GM18909 (cell line): ENCODE results near the gene CSTB.

Source experiments
- ATAC-seq: cut with Tn5 transposase; IDR thresholded peaks from one replicate; pipeline ENCODE4 v1.9.1; 2021; ENCODE audit warnings: mild to moderate bottlenecking; ENCODE audit not compliant: unreplicated experiment, poor library complexity

Gene CSTB

DNA sequence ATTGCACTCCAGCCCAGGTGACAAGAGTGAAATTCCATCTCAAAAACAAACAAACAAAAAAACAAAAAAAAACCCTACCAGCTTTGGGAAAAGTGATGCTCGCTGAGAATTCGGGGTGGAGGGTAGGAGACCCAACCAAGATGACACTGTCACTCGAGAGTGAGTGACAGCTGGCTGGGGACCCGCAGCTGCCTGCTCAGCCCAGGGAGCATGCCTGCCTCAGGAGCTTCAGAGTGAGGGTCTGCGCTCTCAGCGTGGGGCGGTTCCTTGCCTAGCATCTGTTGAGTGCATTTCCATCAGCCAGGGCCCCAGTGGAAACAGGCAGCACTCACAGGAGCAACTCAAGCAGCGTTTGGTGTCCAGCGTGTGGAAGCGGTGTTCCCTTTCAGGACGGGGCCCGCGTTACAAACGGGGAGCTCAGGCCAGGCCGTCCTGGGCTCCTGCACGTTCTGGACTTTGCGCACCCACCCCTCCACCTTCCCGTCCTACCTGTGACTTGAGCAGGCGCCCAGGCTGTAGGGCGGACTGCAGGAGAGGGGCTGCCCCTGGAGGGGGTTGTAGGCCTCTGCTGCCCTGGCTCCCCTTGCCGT is 5.9 kb downstream of the CSTB start:
- no peak for ATAC-seq

DNA sequence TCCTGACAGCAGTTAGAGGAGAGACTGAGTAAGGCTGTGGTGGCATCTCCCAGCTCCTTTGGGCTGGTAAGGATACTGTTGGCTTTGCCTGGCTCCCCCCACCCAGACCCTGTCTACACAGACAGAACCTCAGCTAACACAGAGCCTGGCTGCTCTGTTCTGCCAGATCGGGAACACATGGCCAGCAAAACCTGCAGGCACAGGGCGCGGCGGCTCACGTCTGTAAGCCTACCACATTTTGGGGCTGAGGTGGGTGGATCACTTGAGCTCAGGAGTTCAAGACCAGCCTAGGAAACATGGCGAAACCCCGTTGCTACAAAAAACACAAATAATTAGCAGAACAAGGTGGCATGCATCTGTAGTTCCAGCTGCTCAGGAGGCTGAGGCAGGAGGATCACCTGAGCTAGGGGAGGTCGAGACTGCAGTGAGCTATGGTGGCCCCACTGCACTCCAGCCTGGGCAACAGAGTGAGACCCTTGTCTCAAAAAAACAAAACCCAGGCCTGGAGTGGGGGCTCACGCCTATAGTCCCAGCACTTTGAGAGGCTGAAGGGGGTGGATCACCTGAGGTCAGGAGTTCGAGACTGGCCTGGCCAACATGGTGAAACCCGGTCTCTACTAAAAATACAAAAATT is 6.7 kb downstream of the CSTB start:
- ATAC-seq, result no peak

DNA sequence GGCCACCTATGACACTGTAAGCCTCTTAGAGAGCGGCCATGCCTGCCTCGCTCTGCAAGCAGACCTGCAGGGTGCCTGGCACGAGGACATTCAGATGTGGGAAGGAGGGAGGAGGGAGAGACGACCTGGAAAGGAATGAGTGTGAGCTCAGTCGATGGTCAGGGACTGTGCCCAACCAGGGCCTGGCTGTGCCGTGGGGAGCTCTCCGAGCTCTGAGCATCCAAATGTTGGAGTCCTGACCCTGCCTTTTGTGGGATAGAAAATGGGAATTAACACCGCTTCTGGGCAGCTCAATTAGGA is 7.3 kb downstream of the CSTB start:
- no peak for ATAC-seq

DNA sequence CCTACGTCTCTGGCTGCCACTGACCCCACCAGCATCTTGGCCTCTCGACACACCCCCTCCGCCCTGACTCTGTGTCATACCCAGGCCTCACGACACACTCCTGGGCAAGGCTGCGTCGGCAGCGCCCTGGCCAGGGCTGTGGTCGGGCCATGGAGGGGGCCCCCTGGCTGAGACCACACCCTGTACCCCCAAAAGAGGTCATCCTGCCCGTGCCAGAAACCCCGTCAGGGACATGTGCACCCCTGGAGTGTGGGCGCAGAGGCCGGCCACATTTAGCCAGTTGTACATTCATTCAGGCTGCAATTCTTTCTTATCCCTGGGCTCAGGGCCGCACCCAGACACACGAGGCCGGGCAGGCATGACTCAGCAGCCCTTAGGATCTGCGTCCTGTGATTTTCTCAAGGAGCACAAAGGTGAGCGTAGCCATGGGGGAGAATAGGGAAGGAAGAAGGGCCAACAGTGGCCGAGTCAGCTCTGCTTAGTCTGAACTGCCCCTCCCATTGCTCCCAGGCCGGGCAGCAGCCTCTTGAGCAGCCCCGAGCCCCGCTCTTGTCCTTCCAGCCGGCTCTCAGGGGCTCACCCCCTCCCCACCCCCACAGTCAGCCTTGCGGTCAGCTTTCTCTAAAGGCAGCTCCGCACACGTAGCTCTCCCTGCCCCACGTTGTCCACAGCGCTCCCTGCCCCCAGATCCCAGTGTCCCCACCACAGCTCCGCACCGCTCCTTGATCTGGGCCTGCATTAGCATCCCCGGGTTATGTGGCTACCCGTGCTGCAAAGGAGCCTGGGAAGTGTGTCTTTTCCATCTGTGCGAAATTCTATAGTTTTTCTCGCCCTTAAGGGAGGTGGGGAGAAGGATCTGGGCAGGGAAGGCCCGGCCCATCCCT is 7.9 kb downstream of the CSTB start:
- no peak for ATAC-seq

DNA sequence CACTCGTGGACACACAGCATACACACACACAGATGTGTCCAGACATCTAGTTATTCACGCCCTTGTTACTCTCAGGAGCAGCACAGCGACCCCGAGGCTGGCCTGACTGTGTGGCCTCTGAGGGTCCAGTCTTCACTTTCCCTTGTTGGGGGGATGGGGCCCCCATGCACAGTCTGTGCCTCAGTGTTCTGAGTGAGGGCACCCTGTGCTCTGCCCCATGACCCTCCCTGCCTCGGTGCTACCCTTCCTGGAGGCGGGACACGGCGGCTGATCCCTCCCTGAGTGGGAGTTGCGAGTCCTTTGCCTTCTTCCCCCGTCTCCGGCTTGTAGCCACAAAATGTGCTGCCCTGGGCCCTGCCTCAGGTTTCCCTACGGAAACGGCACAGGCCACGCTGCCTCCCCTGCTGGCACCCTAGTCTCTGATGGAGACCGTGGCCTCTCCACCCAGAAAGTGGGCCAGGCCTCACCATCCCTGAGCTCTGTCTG is 8.6 kb downstream of the CSTB start:
- ATAC-seq, result no peak

DNA sequence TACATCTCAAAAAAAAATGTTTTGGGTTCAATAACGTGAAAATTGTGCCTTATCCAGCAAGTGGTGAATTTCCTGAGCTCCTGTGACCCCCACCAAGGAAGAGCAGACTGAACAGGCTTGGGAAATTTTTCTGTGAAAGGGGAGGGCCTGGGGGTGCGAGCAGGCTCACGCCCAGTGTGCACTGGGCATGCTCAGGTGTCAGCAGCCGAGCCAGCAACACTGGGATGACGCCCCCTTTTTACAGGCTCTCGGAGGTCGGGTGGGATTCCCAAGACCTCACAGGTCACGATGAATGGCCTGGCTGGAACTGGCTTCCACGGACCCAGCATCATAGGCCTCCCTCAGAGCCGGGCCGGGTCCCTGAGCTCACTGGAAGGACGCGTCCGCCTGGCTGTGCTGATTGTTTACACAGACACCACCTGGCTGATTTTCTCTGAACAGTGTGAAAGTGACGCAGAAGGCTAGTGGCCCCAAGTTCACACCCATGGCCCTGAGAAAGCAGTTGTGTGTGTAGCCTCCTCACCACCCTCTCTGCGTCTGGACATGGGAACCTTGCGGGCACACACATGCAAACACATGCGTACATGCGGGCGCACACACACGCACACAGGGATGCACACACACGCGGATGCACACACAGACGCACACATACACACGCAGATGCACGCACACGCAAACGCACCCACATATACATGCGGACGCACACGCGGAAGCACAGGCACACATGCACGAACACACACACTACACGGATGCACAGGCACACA is 9.2 kb downstream of the CSTB start:
- no peak for ATAC-seq

DNA sequence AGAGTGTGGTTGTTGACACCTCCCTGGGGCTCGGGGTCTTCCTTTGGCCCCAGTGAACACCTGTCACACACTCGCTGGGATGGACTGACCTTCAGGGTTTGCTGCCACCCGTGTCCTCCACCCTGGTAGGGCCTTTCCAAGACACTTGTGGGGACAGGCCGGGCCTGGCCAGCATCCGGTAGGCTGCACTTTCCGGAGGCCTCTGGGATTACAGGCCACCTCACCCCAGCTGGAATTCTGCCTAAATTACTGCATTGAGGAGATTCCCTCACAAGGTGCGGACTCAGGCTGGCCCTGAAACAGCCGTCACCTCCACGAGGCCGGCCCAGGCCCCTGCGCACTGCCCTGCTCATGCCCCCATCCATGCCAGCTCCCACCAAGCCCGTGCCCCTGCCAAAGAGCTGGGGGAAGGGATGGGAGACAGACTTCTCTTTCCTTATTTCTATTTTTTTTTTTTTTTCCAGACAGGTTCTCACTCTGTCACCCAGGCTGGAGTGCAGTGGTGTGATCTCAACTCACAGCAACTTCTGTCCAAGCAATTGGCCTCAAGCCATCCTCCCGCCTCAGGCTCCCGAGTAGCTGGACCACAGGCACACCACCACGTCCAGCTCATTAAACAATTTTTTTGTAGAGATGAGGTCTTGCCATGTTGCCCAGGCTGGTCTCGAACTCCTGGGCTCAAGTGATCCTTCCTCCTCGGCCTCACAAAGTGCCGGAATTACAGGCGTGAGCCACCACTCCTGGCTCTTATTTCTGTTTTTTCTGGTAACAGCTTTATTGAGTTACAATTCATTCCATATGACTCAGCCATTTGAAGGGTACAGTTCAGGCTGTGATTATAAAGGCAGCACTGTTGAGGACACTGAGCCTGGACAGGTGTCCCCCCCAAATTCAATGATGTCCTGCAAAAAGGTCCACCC is 11.3 kb downstream of the CSTB start:
- ATAC-seq, result no peak

DNA sequence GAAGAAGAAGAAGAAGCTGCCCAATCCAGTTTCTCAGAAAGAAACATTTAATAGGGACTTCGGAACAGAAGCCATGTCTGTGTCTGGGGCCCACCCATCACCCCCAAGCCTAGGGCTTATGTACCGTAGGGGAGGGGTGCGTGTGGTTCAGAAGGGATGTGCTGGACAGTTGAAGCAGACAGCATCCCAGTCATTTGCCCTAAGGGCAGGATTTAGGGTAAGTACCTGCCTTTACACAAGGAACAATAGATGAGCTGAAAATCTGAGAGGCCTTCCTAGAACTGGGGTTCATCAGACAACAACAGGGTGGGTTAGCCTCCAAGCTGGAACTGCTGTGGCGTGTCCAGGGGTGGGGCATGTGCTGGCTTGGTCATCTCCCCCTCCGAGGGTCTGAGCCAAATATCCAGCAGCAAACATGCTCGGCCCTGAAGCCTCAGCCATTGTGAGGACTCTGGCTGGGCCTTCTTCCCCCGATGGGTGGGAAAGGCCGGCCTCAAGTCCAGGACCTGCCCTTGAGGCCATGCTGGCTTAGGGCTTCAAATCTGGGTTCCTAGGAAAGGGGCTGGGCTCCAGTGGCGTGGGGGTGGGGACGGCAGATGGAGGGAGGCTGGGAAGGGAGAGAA is 12.1 kb downstream of the CSTB start:
- no peak for ATAC-seq

DNA sequence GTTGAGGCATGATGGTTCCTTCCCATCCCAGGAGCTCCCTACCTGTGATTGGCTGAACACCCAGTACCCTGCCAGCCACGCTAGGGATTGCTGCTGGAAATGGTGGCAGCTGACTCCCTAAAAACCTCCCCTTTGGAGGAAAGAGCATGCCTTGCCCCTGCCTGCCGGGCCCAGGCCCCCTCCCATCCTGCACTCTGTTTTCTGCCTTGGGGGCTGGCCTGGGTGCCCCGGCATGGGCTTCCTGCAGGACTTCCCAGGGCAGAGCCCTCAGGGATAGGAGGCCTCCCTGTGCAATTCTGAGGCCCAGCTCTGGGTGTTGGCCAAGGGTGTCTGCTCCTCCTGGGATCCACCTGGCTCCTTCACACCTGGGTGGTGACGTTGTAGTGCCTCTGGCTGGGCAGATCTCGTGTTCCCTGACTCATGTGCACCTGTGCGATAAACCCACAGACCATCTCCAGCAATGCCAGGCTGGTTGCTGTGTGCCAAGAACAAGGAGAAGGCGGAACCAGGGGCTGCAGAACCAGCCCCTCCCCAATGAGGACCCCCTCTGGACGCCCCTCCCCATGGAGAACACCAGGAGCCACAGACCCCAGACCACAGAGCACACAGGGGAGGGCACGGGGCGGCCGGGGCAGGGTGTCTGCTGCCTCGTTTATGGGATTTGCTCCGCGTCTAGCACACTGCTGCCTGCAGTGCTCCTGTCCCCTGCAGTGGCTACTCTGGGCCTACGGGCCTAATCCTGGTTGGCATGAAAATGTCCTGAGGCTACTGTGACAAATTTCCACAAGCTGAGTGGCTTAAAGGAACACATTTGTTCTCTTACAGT is 13.6 kb downstream of the CSTB start:
- no peak for ATAC-seq

DNA sequence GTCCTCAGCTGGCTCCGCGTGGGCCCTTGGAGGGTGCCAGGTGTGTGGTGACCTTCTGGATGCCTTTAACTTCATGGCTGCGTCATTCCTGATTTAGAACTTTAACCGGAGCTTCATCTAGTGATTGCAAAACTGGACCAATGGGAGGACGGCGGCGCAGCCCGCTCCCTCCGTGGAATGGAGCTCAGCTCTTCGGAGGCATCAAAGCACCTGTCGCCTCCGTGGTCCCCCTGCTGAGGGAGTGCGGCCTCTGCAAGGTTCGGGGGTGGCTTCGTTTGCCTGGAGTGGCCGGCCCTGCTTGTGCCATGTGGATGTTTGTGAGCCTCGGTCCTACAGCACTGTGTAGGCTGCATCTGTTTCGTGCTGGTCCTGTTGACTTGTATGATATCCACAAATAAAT is 14.2 kb downstream of the CSTB start:
- ATAC-seq, result no peak

DNA sequence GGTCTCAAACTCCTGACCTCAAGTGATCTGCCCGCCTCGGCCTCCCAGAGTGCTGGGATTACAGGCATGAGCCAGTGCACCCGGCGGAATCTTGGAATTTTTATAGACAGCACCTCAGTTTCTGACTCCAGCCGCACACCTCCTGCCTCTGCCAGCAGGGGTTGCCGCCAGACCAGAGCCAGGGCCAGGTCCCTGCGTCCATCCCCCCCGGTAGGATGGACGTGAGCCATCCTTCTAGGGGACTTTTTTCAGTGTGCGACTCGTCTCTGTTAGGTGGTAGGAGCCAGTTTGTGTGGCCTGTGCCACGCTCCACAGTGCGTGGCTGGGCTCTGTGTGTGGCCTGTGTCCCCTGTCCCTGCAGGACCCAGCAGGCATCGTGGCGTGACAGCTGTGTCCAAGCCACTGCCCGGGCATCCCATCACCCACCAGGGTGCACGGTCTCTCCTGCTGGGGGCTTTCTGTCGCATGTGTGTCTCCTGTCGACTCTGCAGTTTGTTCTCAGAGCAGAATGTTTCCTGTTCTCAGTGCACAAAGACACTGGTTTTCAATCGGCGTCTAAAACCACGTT is 15.6 kb downstream of the CSTB start:
- ATAC-seq, result no peak

DNA sequence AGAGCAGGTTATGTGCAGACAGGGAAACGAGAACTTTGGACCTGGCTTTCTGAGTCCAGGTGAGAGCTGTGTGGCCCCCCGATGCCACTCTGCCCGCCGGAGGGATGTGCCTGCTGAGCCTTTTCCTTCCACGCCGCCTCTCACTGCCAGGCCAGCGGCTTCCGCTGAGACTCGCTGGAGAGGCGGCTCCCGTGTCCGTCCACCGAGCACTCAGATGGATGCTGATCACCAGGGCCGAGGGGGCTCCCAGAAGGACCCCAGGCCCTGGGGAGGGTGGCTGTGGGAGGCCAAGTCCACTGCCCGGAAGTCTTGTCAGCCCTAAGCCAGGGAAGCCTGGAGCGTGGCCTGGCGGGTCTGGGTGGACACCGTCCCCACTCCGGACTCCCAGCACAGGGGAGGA is 16.5 kb downstream of the CSTB start:
- no peak for ATAC-seq

DNA sequence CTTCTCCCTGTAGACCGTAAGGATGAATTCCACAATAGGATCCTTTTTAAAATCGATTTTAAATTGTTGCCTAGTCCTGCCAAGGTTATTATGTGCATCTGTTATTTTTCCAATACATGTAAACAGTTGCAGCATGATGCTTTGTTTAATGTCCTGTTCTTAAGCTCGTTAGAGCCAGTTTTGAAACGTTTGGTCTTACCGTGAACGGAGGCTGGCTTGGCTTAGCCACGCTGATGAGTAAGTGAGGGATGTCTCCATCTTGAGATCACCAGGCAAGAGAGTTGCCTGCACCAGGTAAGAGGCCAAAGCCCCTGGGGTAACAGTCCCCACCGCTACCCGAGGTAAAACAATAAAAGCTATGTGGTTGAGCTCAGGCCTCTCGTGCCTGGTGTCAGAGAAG is 17.3 kb downstream of the CSTB start:
- ATAC-seq, result no peak

DNA sequence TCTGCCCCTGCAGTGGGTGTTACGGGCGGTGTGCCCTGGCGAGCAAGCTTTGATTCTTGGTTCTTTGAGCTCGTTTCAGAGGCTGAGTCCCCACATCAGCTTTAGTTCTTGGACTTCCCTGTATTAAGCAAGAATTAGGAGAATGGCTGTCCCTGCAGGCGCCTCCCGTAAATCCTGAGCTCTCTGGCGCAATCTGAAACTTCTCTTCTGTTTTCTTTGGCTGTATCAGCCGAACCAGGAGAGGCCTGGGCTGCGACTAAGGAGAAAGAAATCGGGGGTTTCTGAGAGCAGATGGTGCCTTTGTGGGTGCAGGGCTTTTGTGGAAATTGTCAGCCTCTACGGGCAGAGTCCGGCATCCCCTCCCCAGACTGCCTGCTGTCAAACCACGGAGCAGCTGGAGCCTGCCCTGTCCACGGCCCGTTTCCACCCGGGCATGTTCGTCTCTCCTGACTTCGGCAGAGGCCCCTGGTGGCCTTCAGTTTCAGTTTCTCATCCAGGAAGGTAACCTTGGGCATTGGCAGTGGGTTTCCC is 17.9 kb downstream of the CSTB start:
- no peak for ATAC-seq

DNA sequence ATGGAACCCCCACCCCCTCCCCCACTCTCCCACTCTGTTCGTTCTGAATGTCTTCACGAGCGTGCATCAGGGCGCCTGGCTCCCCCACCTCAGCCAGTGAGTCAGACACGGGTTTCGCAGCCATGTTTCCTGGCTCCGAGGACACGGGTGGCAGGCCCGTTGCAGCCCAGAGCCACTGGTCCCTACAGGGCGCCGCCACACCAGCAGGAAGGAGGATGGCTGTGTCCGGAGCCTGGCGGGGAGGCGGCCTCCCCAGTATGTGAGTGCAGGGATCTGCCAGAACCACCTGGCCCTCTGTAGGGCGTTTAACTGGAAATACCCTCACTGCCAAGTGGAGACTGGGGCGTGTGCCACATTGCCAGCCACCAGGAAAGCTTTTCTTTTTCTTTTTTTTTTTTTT is 18.5 kb downstream of the CSTB start:
- no peak for ATAC-seq

DNA sequence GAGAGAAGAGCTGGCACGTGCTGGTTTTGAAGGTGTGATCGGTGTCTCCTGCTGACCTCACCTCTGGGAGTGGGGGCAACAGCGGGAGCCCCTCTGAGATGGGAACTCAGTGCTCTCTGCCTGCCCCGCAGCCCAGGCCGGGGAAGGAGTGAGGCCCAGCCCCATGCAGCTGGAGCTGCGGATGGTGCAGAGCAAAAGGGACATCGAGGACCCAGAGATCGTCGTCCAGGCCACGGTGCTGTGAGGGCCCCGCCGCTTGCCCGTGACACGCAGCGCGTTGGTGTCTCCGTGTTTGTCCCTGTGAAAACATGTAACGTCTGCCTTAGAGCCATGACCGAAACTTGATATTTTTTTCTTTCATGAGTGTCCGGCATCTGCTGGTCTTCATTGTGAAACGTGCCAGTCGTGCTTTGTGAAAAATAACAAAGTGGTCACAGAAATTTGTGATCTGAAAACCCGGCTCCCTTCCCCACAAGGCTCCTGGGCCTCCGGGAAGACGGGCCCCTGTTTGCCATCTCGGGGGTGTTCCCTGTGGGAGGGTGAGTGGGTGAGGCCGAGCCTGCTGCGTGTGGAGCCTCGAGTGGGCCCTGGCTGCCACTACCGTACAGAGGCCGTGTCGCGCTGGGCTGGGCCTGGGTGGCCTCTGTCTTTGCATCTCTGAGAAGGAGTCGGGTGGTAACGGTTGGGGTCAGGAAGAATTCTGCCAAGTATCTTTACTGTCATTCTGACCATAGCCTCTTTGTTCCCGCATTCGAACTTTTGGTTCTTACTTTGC is 20.1 kb downstream of the CSTB start:
- no peak for ATAC-seq
